WERI-Rb-1 (cell line): ENCODE results near the gene SMG1.

Experiments used
- DNase-seq: peaks from one replicate; pipeline ENCODE4 v3.0.0-alpha.2; 2020
- H3K27ac ChIP-seq: fragments of 250-450 bp; sonication (Bioruptor Pico); 2 replicates; pipeline ENCODE4 v1.5.1; 2020; ENCODE audit warnings: mild to moderate bottlenecking, moderate library complexity
- H3K27me3 ChIP-seq: fragments of 250-450 bp; sonication (Bioruptor Pico); 2 replicates; pipeline ENCODE4 v1.5.1; 2021; ENCODE audit warnings: mild to moderate bottlenecking, low read depth, moderate library complexity; ENCODE audit not compliant: insufficient read depth, severe bottlenecking
- H3K36me3 ChIP-seq: fragments of 250-450 bp; sonication (Bioruptor Pico); 2 replicates; pipeline ENCODE4 v1.5.1; 2020; ENCODE audit warnings: mild to moderate bottlenecking, moderate library complexity
- H3K4me3 ChIP-seq: 2 replicates; pipeline ENCODE4 v1.5.1; 2011; ENCODE audit warnings: low read depth, mild to moderate bottlenecking, control low read depth, low read length
- H3K9me3 ChIP-seq: fragments of 250-450 bp; sonication (Bioruptor Pico); 2 replicates; pipeline ENCODE4 v1.5.1; 2021; ENCODE audit warnings: mild to moderate bottlenecking, moderate library complexity; ENCODE audit not compliant: severe bottlenecking
- CTCF ChIP-seq: IDR thresholded peaks from 2 replicates; pipeline ENCODE4 v1.5.1; 2011; ENCODE audit warnings: low read depth, mild to moderate bottlenecking, control low read depth, inconsistent platforms, low read length

Gene SMG1

DNA sequence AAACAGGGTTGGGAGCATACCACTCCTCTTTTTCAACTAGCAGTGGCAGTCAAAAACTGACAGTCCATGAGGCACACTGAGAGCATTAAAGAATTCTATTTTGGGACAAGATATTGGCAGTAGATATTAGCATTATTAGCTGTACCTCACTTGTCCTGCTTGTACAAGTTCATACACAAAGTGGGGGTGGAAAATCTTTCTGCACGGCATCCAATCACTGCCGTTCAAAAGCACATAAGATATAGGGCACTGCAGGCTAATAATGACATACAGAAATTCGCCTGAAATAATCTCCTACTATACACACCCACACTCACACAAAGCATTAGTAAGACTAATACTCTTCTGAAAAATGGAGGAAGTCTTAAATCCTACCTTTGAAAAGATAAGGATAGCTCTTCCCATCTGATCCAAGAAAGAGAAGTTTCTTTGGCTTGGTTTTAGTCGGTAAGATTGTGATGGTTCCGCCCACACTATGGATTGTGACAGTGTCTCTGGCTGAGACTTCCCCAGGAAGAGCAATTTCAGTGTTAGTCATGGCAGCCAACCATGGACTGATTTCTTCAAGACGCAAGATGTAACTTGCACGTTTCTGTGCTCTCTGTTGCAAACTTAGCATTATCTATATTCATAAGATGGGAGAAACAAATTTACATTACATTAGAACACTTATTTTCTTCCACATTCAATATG, 84.2 kb downstream of the SMG1 start:
- Histone ChIP-seq H3K36me3 (peaks cover 81% of the 10 kb centered on the region), H3K27me3 (no peaks in the 10 kb centered on the region), H3K27ac (no peak overlapping the region), H3K4me3 (no peak overlapping the region), H3K9me3 (no peaks in the 10 kb centered on the region)
- no peak for TF ChIP-seq CTCF
- no peak for DNase-seq

DNA sequence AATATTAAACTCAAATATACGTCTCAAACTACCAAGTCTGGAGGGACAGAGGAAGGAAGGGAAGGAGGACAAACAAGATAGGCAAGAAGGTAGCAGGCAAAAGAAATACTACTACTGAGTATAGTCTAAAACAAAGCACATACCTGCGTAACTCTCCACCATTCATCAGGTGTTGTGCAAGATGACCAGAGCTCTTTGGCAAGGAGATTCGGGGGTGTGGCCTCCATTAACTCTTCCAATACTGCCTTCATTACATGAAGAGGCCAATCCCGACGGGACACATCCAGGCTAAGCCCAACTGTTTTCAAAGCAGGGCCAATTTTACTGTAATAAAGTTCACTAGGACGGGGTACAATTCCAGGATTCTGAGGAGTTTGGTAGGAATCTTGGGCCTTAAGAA, 86.7 kb downstream of the SMG1 start:
- no peak for DNase-seq
- Histone ChIP-seq H3K36me3 (peaks cover 82% of the 10 kb centered on the region), H3K9me3 (no peaks in the 10 kb centered on the region), H3K4me3 (no peak overlapping the region), H3K27ac (no peak overlapping the region), H3K27me3 (no peaks in the 10 kb centered on the region)
- TF ChIP-seq CTCF, result no peak

DNA sequence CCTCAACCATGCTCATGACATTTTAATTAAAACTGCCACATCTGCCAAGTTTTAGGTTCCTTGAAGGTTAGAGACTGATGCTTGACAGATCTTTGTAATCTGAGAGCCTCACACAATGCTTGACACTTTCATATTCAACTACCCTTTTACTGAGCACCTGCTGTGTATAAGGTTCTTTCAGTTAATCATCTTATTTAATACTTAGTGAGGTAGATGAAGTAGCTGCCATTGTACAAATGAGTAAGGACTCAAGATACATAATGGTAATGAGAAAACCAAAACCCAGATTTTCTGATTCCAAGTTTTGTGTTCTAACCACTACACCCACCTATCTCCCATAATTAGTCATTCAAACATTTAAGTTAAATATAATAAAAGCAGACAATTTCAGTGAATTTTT, 89.5 kb downstream of the SMG1 start:
- H3K9me3 ChIP-seq, result no peaks in the 10 kb centered on the region
- H3K27ac ChIP-seq, result no peak overlapping the region
- peaks cover 91% of the 10 kb centered on the region for H3K36me3 ChIP-seq
- DNase-seq, result no peak
- H3K27me3 ChIP-seq, result no peaks in the 10 kb centered on the region
- H3K4me3 ChIP-seq, result no peak overlapping the region
- TF ChIP-seq CTCF, result no peak

DNA sequence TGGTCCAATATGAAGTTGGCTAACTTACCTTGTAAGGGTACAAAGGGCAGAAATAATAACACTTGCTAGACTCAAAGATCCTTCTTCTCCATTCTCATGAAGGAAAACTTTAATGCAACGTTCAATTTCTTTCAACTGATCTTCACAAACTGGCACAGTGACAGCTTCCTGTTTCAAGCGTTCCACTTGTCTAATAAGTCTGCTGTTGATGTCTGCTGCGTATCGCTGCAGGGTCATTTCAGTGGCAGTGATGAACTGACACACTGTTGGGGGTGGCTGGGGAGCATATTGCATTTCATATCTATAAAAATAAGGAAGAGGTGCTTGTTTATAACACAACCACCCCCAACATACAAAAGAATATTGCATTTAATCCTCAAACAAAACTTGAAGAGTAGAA, 91.3 kb downstream of the SMG1 start:
- Histone ChIP-seq H3K36me3 (peaks cover 92% of the 10 kb centered on the region), H3K27ac (no peak overlapping the region)
- no peak for DNase-seq

GRCh38 chr16:18833707-18834505, 92.3 kb downstream of the SMG1 start:
- TF ChIP-seq CTCF, result no peak
- no peak for DNase-seq
- H3K36me3 ChIP-seq, result peaks cover 94% of the 10 kb centered on the region

More for the DNA sequence above, 91.3 kb downstream of the SMG1 start:
- H3K4me3 ChIP-seq, result no peak overlapping the region
- H3K9me3 ChIP-seq, result no peaks in the 10 kb centered on the region
- no peak for TF ChIP-seq CTCF
- no peaks in the 10 kb centered on the region for H3K27me3 ChIP-seq

More at GRCh38 chr16:18833707-18834505, 92.3 kb downstream of the SMG1 start:
- Histone ChIP-seq H3K27me3 (no peaks in the 10 kb centered on the region), H3K27ac (no peak overlapping the region), H3K4me3 (no peak overlapping the region), H3K9me3 (no peaks in the 10 kb centered on the region)
